A549 treated with CpdA at 1 μM for 4 hours (cell line): ENCODE measurements around the gene SPATS1. TPM values are rescaled to one million over a fixed set of nuclear protein-coding genes. Genes with fewer than 3 reads are reported as not detected.

ENCODE experiments used
- total RNA-seq: library from RNA; stranded (reverse); fragments of 200-300 nt; extraction: Qiagen RNA extraction; gene quantifications from 5 replicates; pipeline ENCODE4 v1.2.3, GENCODE V29; 2022; ENCODE audit warnings: low read depth

SPATS1 gene, protein sequence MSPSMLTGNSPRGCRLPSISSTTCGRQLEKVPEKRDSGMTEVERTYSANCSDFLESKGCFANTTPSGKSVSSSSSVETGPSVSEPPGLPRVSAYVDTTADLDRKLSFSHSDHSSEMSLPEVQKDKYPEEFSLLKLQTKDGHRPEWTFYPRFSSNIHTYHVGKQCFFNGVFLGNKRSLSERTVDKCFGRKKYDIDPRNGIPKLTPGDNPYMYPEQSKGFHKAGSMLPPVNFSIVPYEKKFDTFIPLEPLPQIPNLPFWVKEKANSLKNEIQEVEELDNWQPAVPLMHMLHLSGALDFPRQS
- total RNA-seq, result not detected in 5 replicates

DNA sequence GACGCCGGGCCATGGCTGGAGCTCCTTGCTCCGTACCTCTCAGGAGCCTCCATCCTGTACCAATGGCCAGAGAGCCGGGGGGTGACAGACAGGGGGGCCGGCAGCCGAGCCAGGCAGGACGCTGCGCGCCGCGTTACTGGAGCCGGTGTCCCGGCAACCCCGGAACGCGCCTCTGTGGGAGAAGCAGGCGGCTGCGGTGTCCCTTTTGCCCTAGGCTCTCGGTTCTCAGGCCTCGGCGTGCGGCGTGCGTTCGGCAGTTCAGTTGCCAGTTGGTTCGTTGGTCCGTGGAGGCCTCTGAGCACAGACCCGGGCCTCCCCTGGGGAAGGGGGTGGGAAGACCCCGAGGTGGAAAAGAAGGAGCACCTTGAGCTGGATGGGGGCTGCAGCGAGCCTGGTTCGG lies at the start of gene SPATS1:
TSS of gene SPATS1 (plus strand) at position 162 of the 400 bp plus-strand sequence. CDS start 446 bp downstream, outside the sequence.

GRCh38 chr6:44312901-44313788 lies 29.3 kb upstream of the SPATS1 start, which contains the start of gene AARS2:
TSS of gene AARS2 (minus strand) at chr6:44313347. CDS start at chr6:44313323, 24 bp downstream.

DNA sequence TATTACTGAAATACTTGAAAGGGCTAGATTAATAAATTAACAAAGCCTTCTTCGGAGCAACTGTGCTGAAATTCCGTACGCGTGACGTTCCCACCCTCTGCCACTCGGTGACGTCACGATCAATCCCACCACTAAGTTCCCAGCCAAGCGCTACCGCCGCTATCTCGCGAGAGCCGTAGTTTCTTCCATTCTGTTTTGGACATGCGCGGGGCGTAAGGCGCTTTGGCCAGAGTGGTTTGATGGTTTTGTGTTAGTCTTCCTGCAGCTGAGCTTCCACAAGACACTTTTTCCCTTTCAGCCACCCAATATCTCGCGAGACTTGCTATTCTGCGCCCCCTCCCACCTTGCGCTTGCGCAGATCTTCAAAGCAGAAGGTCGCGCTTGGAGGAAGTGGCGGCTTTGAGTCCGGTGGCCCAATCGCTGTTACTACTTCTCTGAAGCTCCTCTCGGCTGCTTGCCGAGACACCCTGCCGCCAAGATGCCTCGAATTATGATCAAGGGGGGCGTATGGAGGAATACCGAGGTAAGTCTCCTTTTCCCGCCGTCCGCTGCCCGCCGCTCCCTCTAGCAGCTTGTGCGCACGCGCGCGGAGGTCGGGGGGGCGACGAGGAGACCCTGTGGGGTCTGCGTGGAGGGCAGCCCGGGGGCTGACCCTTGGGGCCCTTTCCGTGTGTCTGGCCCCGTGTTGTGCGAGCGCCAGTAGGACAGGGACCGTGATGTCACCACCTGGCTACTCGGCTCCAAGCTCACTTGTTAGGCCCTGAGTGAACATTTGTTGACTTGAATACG lies 45.1 kb downstream of the SPATS1 start, which contains the start of gene CDC5L:
TSS of gene CDC5L (plus strand) at position 361 of the 789 bp plus-strand sequence. CDS start at position 479, 118 bp downstream.

Other genes starting within 250 kb of the SPATS1 start
- gene MRPL14, start 215.2 kb upstream of the SPATS1 start, total RNA-seq, result 59.3 to 80.7 TPM (median 74.3 TPM) in 5 replicates
- 11.3 to 17.8 TPM (median 16.3 TPM) in 5 replicates for gene TMEM63B, start 215.1 kb upstream of the SPATS1 start, total RNA-seq
- not detected in 5 replicates for gene CAPN11, start 183.8 kb upstream of the SPATS1 start, total RNA-seq
- not detected in 5 replicates for gene MYMX, start 125.7 kb upstream of the SPATS1 start, total RNA-seq
- gene SLC29A1, start 119.1 kb upstream of the SPATS1 start, total RNA-seq, result 41.4 to 55.8 TPM (median 55.0 TPM) in 5 replicates
- gene HSP90AB1, start 95.5 kb upstream of the SPATS1 start, total RNA-seq, result 1,269 to 1,470 TPM (median 1,299 TPM) in 5 replicates
- 46.4 to 66.2 TPM (median 65.3 TPM) in 5 replicates for gene SLC35B2, start 85.1 kb upstream of the SPATS1 start, total RNA-seq
- gene NFKBIE, start 77.1 kb upstream of the SPATS1 start, total RNA-seq, result 11.8 to 16.4 TPM (median 14.8 TPM) in 5 replicates
- 0.01 to 0.04 TPM in 2 of 5 replicates, not detected in the others for gene TMEM151B, start 72.2 kb upstream of the SPATS1 start, total RNA-seq
- gene AARS2, start 29.3 kb upstream of the SPATS1 start, total RNA-seq, result 6.1 to 9.2 TPM (median 6.9 TPM) in 5 replicates
- gene CDC5L, start 45.1 kb downstream of the SPATS1 start, total RNA-seq, result 11.8 to 18.2 TPM (median 12.6 TPM) in 5 replicates